OCI-LY3 (cell line): ENCODE measurements around the gene RPAIN.

Experiments used
- CTCF ChIP-seq: fragments of 200-600, 300-600 bp; sonication (generic); IDR thresholded peaks from 2 replicates; pipeline ENCODE4 v1.5.1; 2014; ENCODE audit warnings: antibody characterized with exemption, low read length, low read depth
- EZH2phosphoT487 ChIP-seq: fragments of 200-600 bp; shearing (Covaris generic); IDR thresholded peaks from 2 replicates; pipeline ENCODE4 v1.6.1; 2018; ENCODE audit warnings: antibody characterized with exemption, mixed run types, low read depth

GRCh38 chr17:5430413-5430999 is 10.5 kb downstream of the RPAIN start:
- TF ChIP-seq CTCF (no peak), EZH2phosphoT487 (no peak)
